Small intestine (tissue), 7 donors: ENCODE measurements around the gene DHX29. TPM values are rescaled to one million over a fixed set of nuclear protein-coding genes. Genes with fewer than 3 reads are reported as not detected.

Experiments used
- DNase-seq, 2 donors: peaks; one replicate each; pipeline versions ENCODE4 v3.0.0 to v3.0.0-alpha.2; 2013
- FAIRE-seq: peaks from 2 replicates; lab custom pipeline; 2012; peaks lifted over from hg19 to GRCh38; lab: Jason Lieb, UNC
- H3K27ac ChIP-seq, 3 donors: one replicate each; pipeline ENCODE4 v1.5.1; 2013; ENCODE audit warnings: low read length in 2 of 3, mild to moderate bottlenecking in 2 of 3, control low read depth in 1 of 3, inconsistent platforms in 1 of 3, low read depth in 1 of 3, moderate library complexity in 1 of 3
- H3K27me3 ChIP-seq, 3 donors: one replicate each; pipeline ENCODE4 v1.6.1; 2013; ENCODE audit warnings: low read length in 3 of 3, inconsistent platforms in 1 of 3; ENCODE audit not compliant: control insufficient read depth in 3 of 3, insufficient read depth in 3 of 3
- H3K36me3 ChIP-seq, 3 donors: one replicate each; pipeline ENCODE4 v1.6.1; 2013; ENCODE audit warnings: low read length in 3 of 3, inconsistent platforms in 1 of 3, low read depth in 1 of 3, mild to moderate bottlenecking in 1 of 3, moderate library complexity in 1 of 3; ENCODE audit not compliant: control insufficient read depth in 3 of 3, insufficient read depth in 2 of 3
- H3K4me1 ChIP-seq, 3 donors: one replicate each; pipeline ENCODE4 v1.6.1; 2013; ENCODE audit warnings: low read length in 2 of 3, inconsistent platforms in 1 of 3, low read depth in 1 of 3, mild to moderate bottlenecking in 1 of 3, moderate library complexity in 1 of 3; ENCODE audit not compliant: control insufficient read depth in 3 of 3, insufficient read depth in 2 of 3
- H3K4me3 ChIP-seq, 3 donors: one replicate each; pipeline ENCODE4 v1.5.1; 2013; ENCODE audit warnings: low read length in 3 of 3, control low read depth in 1 of 3, inconsistent platforms in 1 of 3, low read depth in 1 of 3, mild to moderate bottlenecking in 1 of 3, moderate library complexity in 1 of 3
- H3K9me3 ChIP-seq, 2 donors: one replicate each; pipeline ENCODE4 v1.6.1; 2013; ENCODE audit warnings: low read depth in 1 of 2, low read length in 1 of 2; ENCODE audit not compliant: control insufficient read depth in 2 of 2, insufficient read depth in 1 of 2
- WGBS, 3 donors: extraction: QIAGEN DNeasy Blood & Tissue Kit; methylation state at CpG; one replicate each; pipeline ENCODE4 v1.1.7; 2013; 5-methylcytosine and 5-hydroxymethylcytosine counted together
- polyA plus RNA-seq, 4 donors: library from polyadenylated mRNA; stranded (reverse) in 3 of 4; unstranded in 1 of 4; fragments of 200-250 nt in 3 of 4; fragments of 120-200 nt in 1 of 4; gene quantifications; one replicate each; pipeline versions ENCODE4 v1.2.1 to v1.2.3, GENCODE V29; 2013
- donor health status: healthy with polysubstance abuse.
- donor health status: control.
- donor health status: control.
- donor health status: Bipolar disorder and iron deficiency.
- donor health status: healthy.

DHX29 gene
- polyA plus RNA-seq, 4 donors: 7.3 to 30.4 (median 10.2) TPM

GRCh38 chr5:55308254-55308836 lies 851 bp upstream of the DHX29 start:
- peaks cover 0 to 8% (median 2%) of the 10 kb centered on the region in 3 donors for H3K36me3 ChIP-seq
- no peak for FAIRE-seq
- DNase-seq: no peak
- no peaks in the 10 kb centered on the region for H3K9me3 ChIP-seq
- peak overlapping the region; percentile 84 to 96 (median 91) for H3K4me3 ChIP-seq
- H3K27ac ChIP-seq: peak overlapping the region; percentile 89 to 98 (median 95)
- H3K27me3 ChIP-seq: no peaks in the 10 kb centered on the region
- H3K4me1 ChIP-seq: peaks cover 10 to 17% (median 16%) of the 10 kb centered on the region in 3 donors
- WGBS, 3 donors: 0% methylated on average over 13 of the region's 13 CpGs

- peak overlapping the region; percentile 84 to 96 (median 91) for H3K4me3 ChIP-seq
- FAIRE-seq (no peak), DNase-seq (no peak)
- peak overlapping the region; percentile 89 to 98 (median 95) for H3K27ac ChIP-seq
- no peaks in the 10 kb centered on the region for H3K9me3 ChIP-seq
- H3K27me3 ChIP-seq: no peaks in the 10 kb centered on the region
- 4 to 13% (median 10%) methylated on average over 12 of the region's 12 CpGs for WGBS, 3 donors
- peaks cover 12 to 17% (median 17%) of the 10 kb centered on the region in 3 donors for H3K4me1 ChIP-seq
- peaks cover 0 to 5% (median 2%) of the 10 kb centered on the region in 3 donors for H3K36me3 ChIP-seq
These were observed 682 bp downstream of the DHX29 start for GRCh38 chr5:55306641-55307382.

- peaks cover 10 to 17% (median 15%) of the 10 kb centered on the region in 3 donors for H3K4me1 ChIP-seq
- FAIRE-seq: no peak
These were observed 2.1 kb downstream of the DHX29 start for GRCh38 chr5:55305345-55305744.

DNA sequence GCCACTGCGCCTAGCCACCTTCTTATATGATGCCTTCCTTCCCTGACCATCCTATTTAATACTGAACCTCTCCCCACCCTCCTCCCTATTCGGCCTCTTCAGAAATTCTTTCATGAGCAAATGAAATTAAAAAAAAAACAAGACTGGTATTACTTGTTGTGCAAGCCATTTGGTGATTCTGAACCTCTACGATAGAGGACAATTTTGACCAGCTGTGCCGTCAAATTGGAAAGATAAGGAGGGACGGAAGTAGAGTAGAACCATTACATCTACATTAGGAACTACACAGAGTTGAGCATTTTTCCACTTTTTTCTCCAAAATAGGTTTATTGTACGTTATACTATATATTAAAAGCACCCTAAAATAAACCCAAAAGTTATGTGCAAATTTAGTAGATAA lies 2.9 kb downstream of the DHX29 start:
- Histone ChIP-seq H3K36me3 (peaks cover 2 to 8% (median 3%) of the 10 kb centered on the region in 3 donors), H3K9me3 (peaks cover 0 to 5% of the 10 kb centered on the region in 2 donors), H3K27me3 (no peaks in the 10 kb centered on the region), H3K27ac (no peak overlapping the region), H3K4me1 (peaks cover 10 to 14% (median 13%) of the 10 kb centered on the region in 3 donors), H3K4me3 (no peak overlapping the region)
- DNase-seq (no peak), FAIRE-seq (no peak)
- WGBS, 3 donors: 89 to 91% (median 89%) methylated on average over 6 of the region's 6 CpGs

More at GRCh38 chr5:55305345-55305744, 2.1 kb downstream of the DHX29 start:
- no peak overlapping the region for H3K27ac ChIP-seq
- no peaks in the 10 kb centered on the region for H3K27me3 ChIP-seq
- peaks cover 0 to 5% of the 10 kb centered on the region in 2 donors for H3K9me3 ChIP-seq
- peaks cover 2 to 3% (median 3%) of the 10 kb centered on the region in 3 donors for H3K36me3 ChIP-seq
- no peak overlapping the region for H3K4me3 ChIP-seq
- 71 to 82% (median 80%) methylated on average over 4 of the region's 4 CpGs for WGBS, 3 donors
- no peak for DNase-seq

GRCh38 chr5:55303238-55303690 lies 4.2 kb downstream of the DHX29 start:
- DNase-seq (peak in 1 of 2 donors; percentile 10), FAIRE-seq (no peak)
- Histone ChIP-seq H3K36me3 (peaks cover 2 to 8% (median 3%) of the 10 kb centered on the region in 3 donors), H3K4me1 (peaks cover 10% of the 10 kb centered on the region in 3 donors), H3K9me3 (peaks cover 0 to 5% of the 10 kb centered on the region in 2 donors), H3K27ac (no peak overlapping the region), H3K27me3 (no peaks in the 10 kb centered on the region), H3K4me3 (no peak overlapping the region)
- WGBS, 3 donors: 61 to 84% (median 70%) methylated on average over 4 of the region's 4 CpGs

- no peak for DNase-seq
- no peak overlapping the region for H3K27ac ChIP-seq
- peaks cover 2 to 8% (median 3%) of the 10 kb centered on the region in 3 donors for H3K36me3 ChIP-seq
- FAIRE-seq: no peak
- no peak overlapping the region for H3K4me3 ChIP-seq
- H3K4me1 ChIP-seq: peaks cover 6 to 10% (median 6%) of the 10 kb centered on the region in 3 donors
- no peaks in the 10 kb centered on the region for H3K27me3 ChIP-seq
- H3K9me3 ChIP-seq: peaks cover 0 to 5% of the 10 kb centered on the region in 2 donors
- WGBS, 3 donors: 95 to 100% (median 97%) methylated on average over 2 of the region's 2 CpGs
These were observed 6.6 kb downstream of the DHX29 start for GRCh38 chr5:55300890-55301289.

DNA sequence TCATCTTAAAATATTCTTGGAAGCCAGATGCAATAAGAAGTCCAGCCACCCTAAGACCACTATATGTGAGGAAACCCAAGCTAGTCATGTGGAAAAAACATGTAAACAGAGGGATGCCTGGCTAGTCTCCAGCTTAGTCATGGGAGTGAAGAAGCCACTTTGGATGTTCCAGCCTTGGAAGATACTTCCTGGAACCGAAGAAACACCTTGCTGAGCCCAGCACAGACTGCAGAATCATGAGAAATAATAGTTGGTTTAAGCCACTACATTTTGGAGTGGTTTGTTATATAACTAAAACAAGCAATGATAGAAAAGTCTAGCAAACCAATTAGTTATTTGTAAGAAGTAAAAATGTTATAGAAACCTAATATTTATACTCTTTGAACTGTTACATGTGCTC lies 12.6 kb downstream of the DHX29 start:
- H3K9me3 ChIP-seq: peaks cover 0 to 3% of the 10 kb centered on the region in 2 donors
- H3K27ac ChIP-seq: no peak overlapping the region
- FAIRE-seq: no peak
- H3K4me3 ChIP-seq: no peak overlapping the region
- H3K36me3 ChIP-seq: peaks cover 5 to 9% (median 6%) of the 10 kb centered on the region in 3 donors
- no peak for DNase-seq
- no peaks in the 10 kb centered on the region for H3K27me3 ChIP-seq
- H3K4me1 ChIP-seq: peaks cover 0 to 6% (median 0%) of the 10 kb centered on the region in 3 donors
- WGBS, 3 donors: 93 to 100% (median 100%) methylated on average over 1 of the region's 1 CpG

- DNase-seq (peak in 1 of 2 donors; percentile 62), FAIRE-seq (no peak)
- Histone ChIP-seq H3K4me3 (no peak overlapping the region), H3K27ac (peak overlapping the region in 1 of 3 donors; percentile 35), H3K36me3 (peaks cover 6 to 23% (median 9%) of the 10 kb centered on the region in 3 donors), H3K9me3 (peaks cover 0 to 3% of the 10 kb centered on the region in 2 donors), H3K4me1 (peaks cover 0 to 6% (median 0%) of the 10 kb centered on the region in 3 donors), H3K27me3 (no peaks in the 10 kb centered on the region)
- 77 to 95% (median 83%) methylated on average over 2 of the region's 2 CpGs for WGBS, 3 donors
These were observed 16.5 kb downstream of the DHX29 start for GRCh38 chr5:55290991-55291390.
